Anterior cingulate cortex (tissue), 58 donors: Measurements from ENCODE around the gene KIF26B.
"Not testable (repeated sequence)": the region's sequence is repeated elsewhere in the genome, so short reads cannot be mapped to it uniquely, and the experiment has no call there.

ENCODE experiments used
- DNase-seq, 58 donors: peaks; one replicate each; lab custom pipeline; 2025; lab: John Stamatoyannopoulos, UW

The KIF26B gene

GRCh38 chr1:245651093-245651492 is 496.3 kb downstream of the KIF26B start:
- DNase-seq, result no peak

DNA sequence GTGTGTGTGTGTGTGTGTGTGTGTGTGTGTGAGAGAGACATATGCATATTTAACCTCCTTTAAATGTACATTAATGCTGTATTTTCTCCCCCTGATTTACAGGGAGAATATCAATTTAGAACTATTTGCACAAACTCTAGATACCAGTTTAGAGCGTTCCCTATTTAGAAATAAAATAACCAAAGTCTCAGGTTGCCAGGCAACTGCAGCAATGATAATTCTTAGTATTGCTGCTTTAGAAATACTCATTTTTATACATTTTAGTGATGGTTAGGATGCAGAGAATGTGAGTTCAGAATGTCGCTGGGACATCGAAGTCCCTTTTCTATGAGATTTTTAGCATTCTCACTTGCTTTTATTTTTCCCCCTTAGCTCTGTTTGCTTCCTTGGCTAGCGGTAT is 497.3 kb downstream of the KIF26B start:
- no peak for DNase-seq

DNA sequence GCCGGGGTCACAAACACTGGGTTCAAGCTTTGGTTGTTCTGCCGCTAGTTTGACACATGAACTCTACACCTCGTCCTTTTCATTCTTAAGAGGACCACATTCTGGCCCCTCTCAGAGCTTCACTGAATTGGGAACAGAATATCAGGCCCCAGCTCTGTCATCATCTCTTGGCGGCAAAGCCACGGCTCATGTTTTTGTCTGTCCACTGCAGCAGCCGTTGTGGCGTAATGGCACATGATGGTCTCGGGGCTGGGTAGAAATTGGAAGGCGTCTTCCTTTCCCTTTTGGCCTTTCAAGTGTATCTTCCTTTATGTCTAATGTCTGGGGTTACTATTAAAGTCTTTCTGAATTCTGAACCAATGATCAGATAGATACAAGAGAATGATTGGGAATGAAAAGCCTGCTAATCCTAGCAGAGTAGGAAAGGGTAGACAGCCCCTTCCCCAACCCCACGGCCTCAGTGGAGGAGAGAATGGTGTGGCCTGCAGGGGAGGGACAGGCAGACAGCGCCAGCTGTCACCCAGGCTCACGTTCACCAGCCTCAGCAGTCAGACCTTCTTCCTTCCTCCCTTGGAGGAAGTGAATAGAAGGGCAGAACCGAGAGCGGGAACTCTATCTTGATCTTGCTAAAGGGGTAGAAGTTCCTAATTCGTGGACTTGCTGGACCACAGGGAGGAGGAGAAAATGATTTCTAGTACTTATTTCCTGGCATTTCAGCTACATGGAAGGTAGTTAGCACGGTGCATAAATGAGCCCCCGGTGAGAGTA is 498.1 kb downstream of the KIF26B start:
- DNase-seq, result peak in 2 of 58 donors; percentile 20

DNA sequence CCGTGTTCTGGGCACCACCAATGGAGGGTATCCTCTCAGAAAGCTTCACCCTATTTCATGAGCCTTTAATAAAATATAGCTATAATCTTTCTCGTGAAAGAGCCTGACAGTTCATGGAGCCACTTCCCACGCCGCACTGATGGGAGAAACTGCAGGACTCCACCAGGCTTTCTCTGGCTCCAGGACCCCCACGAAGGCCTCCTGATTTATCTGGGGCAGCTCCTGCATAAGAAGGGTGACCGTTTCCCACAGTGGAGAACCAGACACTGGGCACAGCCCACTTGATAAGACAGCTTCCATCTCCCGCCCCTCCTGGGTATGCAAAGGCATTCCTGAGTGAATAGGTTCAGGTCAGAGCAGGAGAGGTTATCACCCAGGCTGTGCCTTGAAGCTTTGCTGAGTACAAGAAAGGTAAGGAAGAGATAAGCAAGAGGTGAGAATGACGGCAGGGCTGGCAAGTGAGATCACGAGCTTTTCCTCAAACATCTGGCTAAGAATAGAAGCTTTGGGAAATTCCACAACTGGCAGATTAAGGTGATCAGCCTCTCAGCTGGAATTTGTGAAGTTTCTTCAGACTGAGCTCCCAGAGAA is 499.8 kb downstream of the KIF26B start:
- DNase-seq, result no peak

DNA sequence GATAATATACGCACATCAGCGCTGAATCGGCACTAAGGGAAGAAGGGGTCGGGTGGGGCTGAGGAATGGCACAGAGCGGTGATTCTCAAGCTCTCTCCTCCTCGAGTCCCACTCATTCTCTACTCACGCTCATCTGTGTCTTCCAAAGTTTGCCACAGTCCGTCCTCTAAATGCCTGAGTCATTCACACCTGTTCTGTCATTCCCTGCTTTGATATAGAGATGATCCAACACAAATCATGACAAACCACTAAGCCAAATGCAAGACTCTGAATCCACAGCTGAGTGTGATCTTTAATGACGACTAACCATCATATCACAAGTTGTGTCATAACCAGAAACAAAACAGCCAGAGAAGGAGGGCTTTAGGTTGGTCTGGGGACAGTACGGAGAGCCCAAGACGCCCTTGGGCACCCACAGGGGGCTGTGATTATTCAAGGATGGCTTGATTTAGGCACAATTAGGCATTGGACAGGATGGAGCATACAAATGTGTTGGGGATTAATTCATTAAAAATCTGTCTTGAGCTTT is 501.5 kb downstream of the KIF26B start:
- no peak for DNase-seq

DNA sequence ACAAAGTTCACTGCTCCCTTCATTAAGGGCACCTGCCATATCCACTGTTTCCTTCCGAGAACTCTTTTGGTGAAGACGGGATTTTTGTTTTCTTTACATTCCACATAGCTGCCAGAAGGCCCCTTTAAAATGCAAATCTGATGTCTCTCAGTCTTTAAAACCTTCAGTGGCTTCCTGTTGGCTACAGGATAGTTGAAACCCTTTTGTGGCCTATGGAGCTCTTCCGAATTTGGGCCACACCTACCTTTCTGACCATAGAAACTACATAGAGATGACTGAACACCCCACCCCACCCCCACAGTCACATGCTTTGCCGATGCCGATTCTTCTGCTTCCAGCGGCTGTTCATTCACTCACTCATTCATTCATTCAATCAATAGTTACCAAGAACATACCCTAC is 502.6 kb downstream of the KIF26B start:
- DNase-seq, result no peak

DNA sequence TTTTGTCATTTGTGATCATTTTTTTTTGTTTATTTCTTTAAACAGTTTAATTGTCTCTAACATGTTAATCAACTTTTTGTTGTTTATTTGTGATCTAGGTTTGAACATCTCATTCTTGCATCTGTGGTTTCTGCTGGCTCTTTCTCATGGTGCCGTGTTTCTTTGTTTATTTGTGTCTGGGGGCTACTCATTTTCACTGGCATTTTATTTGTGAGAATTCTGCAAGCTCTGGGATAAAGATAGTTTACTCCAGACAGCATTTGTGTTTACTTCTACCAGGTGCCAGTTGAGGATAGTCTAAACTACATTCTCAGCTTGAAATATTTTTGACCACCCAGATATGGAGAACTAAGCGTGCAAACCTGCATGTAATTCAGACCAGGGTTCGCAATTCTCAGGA is 508.6 kb downstream of the KIF26B start:
- no peak for DNase-seq

DNA sequence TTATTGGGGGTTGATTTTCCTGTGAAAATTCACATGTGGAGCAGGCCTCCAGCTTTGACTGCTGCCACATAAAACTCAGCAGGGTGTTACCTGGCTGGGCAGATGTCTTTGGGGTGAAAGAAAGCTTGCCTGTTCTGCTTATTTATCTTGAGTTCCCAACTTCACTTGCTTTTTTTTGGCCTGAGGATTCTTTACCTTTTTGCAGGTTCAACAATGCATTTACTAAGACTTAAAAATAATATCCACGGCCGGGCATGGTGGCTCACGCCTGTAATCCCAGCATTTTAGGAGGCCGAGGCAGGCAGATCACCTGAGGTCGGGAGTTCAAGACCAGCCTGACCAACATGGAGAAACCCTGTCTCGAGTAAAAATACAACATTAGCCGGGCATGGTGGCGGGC is 509.1 kb downstream of the KIF26B start:
- DNase-seq, result no peak

- DNase-seq, result no peak
Measured at GRCh38 chr1:245666412-245666811, 511.6 kb downstream of the KIF26B start.

DNA sequence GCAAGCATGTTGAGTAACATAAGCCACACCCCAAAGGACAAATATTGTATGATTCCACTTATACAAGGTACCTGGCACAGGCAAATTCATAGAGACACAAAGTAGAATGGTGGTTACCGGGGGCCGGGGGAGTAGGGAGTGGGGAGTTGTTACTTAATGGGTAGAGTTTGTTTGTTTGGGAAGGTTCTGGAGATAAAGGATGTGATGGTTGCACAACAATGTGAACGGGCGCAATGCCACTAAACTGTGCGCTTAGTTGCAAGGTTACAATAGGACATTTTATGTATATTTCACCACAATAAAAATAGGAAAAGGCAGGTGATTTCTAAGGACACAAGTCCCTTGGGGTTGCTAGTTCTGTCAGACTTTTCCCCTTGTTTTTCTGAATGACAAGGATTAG is 516.6 kb downstream of the KIF26B start:
- DNase-seq, result no peak

- DNase-seq, result no peak
Measured at GRCh38 chr1:245671966-245672767, 517.4 kb downstream of the KIF26B start.

GRCh38 chr1:245672836-245673656 is 518.3 kb downstream of the KIF26B start:
- not testable (repeated sequence) for DNase-seq

DNA sequence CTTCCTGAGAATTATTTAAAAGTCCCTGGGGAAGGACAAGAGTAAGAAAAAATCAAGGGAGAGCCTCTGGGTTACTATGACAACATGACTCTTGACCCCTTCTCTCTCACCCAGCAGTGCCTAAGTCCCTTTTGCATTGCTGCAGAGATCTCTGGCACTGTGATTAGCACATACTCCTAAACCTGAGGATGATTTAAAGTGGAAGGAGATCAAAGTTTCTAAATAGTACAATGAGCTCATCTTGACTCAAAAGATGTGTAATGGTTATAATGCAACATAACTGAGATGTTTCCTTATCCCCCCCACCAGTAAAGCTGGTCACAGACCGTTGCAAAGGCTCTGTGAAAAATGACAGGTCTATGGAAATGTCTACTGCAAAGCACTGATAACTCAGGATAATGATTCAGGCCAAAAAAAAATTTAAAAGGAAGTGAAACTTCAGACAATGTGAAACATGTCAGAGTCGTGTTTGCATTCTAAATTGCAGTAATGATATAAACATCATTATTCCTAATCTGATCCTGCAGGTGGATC is 519.2 kb downstream of the KIF26B start:
- no peak for DNase-seq

DNA sequence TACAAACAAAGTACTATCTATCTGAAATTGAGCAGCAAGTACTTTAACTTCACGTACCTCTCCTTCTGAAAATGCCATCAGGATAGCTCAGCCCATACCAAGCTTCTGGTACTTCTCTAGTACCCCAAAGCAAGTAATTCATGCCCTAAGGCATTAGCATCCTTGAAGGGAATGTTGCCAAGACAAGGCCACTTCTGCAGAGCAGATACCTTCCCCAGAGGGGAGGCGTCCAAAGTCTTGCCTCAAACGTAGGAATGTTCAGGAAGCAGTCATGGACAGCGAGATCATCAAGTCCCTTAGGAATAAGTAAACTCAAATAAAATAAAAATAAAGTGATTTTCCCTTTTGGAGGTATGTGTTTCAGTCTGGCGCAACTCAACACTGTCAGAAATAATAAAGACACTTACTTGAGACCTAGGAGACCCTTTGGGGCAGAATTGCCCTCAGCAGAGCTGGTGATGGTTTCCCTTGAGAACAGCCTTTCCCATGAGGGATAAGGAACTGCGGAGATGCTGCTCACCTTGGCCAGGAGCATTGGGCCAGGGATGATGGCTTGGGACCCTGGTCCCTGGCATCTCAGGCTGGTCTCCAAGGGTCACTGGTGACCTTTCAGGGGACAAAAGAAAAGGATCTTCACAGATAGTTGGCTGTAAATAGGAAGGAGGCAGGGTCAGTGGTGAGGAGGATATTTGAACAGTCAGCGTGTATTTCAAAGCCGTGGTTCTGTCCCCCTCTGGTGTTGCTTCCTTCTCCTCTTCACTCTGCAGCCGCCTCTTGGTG is 522.9 kb downstream of the KIF26B start:
- DNase-seq, result no peak

DNA sequence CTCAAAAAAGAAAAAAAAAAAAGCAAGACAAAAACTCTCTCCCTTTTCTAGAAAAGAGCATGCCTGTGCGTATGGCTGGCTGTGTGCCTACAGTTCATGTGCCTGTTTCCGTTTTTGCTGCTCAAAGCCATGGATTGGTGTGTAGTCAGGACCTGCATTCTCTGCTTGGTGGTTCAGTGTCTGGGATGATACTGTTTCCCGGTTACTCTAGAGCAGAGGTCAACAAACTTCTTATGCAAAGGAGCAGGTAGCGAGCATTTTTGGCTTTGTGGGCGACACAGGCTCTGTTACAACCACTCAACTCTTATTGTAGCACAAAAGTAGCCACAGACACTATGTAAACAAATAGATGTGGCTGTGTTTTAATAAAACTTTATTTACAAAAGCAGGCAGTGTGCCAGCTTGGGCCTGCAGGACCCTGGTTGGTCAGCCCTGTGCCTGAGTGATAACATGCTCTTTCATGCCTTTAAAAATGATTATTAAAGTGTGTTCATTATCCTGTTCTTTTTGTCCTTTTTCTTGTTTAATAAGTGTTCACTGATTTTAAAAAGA is 524.2 kb downstream of the KIF26B start:
- DNase-seq, result no peak

DNA sequence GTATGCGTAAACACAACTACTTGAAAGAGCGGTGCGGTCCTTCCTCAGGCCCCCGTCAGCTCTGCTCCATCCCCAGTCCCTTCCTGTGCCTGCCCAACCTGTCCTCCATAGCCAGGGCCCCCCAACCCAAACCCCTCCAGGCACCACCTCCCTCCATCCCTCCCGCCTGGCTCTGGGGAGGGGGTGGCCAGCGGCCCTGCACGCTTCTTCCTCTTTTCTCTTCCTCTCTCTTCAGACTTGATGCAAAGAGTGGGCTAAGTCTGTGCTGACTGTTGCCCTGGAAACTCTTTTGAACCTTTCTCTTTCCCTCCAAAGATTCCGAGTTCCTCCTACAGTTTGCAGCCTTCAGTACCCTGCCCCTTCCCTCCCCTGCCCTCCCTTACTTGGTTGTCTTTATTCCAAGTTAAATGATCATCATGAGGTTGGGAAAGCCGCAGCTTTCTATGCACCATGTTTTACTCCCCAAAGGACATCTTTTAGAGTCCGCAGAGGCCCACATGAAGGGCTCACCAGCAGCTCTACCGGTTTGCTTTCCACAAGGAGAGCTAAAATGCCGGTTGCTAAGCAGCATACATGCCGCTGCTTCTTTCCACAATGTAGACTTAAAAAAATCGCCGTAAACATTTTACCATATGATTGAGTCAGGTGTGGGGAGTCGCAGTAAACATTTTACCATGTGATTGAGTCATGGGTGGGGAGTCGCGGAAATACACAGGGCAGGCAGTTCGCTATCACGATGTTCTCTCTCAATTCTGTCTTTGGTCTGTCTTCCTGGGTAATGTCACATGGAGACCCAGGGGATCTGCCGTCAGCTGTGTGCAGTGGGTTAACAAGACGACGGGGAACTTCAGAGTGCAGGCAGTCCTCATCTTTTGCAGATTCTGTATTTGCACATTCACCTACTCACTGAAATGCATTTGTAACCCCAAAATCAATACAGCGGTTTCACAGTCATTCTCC is 525.3 kb downstream of the KIF26B start:
- peak in 8 of 58 donors; percentile 9 to 36 (median 26) for DNase-seq
